Measurements from ENCODE around the gene SPATA17.

GRCh38 chr1:217847643-217848042 is 216.5 kb downstream of the SPATA17 start:
- TF ChIP-seq, protein P1, sequence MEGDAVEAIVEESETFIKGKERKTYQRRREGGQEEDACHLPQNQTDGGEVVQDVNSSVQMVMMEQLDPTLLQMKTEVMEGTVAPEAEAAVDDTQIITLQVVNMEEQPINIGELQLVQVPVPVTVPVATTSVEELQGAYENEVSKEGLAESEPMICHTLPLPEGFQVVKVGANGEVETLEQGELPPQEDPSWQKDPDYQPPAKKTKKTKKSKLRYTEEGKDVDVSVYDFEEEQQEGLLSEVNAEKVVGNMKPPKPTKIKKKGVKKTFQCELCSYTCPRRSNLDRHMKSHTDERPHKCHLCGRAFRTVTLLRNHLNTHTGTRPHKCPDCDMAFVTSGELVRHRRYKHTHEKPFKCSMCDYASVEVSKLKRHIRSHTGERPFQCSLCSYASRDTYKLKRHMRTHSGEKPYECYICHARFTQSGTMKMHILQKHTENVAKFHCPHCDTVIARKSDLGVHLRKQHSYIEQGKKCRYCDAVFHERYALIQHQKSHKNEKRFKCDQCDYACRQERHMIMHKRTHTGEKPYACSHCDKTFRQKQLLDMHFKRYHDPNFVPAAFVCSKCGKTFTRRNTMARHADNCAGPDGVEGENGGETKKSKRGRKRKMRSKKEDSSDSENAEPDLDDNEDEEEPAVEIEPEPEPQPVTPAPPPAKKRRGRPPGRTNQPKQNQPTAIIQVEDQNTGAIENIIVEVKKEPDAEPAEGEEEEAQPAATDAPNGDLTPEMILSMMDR (IDR thresholded peaks at IDR 0.05), result no peak
- no peak for TF ChIP-seq POLR2A (IDR thresholded peaks at IDR 0.05)

Data from uterus (tissue), 2 donors.